Vagina (tissue), 2 donors: ENCODE measurements around the gene NF2. TPM values are rescaled to one million over a fixed set of nuclear protein-coding genes. Genes with fewer than 3 reads are reported as not detected.

Experiments used
- DNase-seq, 2 donors: peaks; one replicate each; pipeline ENCODE4 v3.0.0-alpha.2; 2017; ENCODE audit errors: extremely low spot score in 2 of 2
- H3K27ac ChIP-seq: fragments of 200-600 bp; sonication (generic); one replicate; pipeline ENCODE4 v1.5.1; 2019
- H3K27me3 ChIP-seq: fragments of 200-600 bp; sonication (generic); one replicate; pipeline ENCODE4 v1.5.1; 2019
- H3K36me3 ChIP-seq, 2 donors: fragments of 200-600 bp; sonication (generic); one replicate each; pipeline ENCODE4 v1.5.1; 2017 to 2019
- H3K4me1 ChIP-seq: fragments of 200-600 bp; sonication (generic); one replicate; pipeline ENCODE4 v1.5.1; 2019
- H3K4me3 ChIP-seq, 2 donors: fragments of 200-600 bp; sonication (generic); 1 replicate in 1 of 2; 2 replicates in 1 of 2; pipeline ENCODE4 v1.5.1; 2016 to 2019
- H3K9me3 ChIP-seq: fragments of 200-600 bp; sonication (generic); one replicate; pipeline ENCODE4 v1.5.1; 2019
- POLR2A ChIP-seq, 2 donors: fragments of 450-650 bp; IDR thresholded peaks; one replicate each; pipeline ENCODE4 v1.6.1; 2017; ENCODE audit warnings: antibody characterized with exemption in 2 of 2, mild to moderate bottlenecking in 2 of 2, moderate library complexity in 2 of 2
- POLR2AphosphoS5 ChIP-seq, 2 donors: sonication (generic); formaldehyde crosslinking; IDR thresholded peaks; one replicate each; pipeline ENCODE4 v1.9.0; 2017; ENCODE audit warnings: antibody characterized with exemption in 2 of 2, mild to moderate bottlenecking in 2 of 2, low read depth in 1 of 2; ENCODE audit not compliant: insufficient read depth in 1 of 2
- intact Hi-C: fragments of 100-400 bp; cut with DNase I; formaldehyde crosslinking; loops from one replicate; pipeline ENCODE4 v1.15.1; 2023
- total RNA-seq: library from RNA; depleted of rRNA; stranded (reverse); fragments of >200 nt; gene quantifications from one replicate; pipeline ENCODE4 v1.2.3, GENCODE V29; 2016
- TF ChIP-seq, protein P1 (sequence below), 3 experiments: fragments of 450-650 bp in 2 of 3; fragments of 200-600 bp in 1 of 3; sonication (generic) in 1 of 3; IDR thresholded peaks; one replicate each; pipeline ENCODE4 v1.5.1; 2017 to 2019; ENCODE audit warnings: antibody characterized with exemption in 3 of 3, mild to moderate bottlenecking in 2 of 3, moderate library complexity in 2 of 3

Gene NF2
- total RNA-seq, 1 donor from 2014 or later = 15.7 TPM

DNA sequence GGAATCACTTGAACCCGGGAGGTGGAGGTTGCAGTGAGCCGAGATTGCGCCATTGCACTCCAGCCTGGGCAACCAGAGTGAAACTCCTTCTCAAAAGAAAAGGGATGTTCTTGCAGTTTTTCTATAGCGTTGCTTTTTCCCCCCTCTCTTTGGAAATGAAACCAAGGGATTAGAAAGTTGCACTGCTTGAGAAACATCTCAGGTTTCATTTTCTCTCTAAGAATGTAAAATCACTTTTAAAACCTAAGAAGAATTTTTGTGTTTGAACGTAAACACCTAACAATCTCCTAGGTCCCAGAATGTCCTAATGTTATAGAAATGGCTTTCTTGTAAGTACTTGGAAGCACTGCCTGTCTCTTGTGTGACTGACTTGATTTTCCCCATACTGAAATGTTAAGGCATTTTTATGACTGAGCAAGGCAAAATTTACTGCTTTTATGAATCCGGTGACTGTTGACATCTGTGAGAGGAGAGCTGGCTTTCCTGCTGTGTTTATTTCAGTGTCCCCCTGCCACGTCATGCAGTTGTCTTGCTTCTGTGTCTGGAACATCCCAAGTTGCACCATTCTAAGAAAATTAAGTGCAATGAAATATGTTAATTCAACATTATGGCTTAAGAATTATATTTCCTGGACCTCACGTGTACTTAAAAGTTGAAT lies 37.7 kb downstream of the NF2 start:
- peak in 1 of 2 donors; percentile 20 for TF ChIP-seq POLR2AphosphoS5 (IDR thresholded peaks at IDR 0.05; ENCODE audit: insufficient read depth in 1 of 2, low read depth in 1 of 2)
- TF ChIP-seq POLR2A (IDR thresholded peaks at IDR 0.05) = no peak
- H3K4me1 ChIP-seq = no peaks in the 10 kb centered on the region
- H3K9me3 ChIP-seq = no peaks in the 10 kb centered on the region
- peaks cover 0 to 13% of the 10 kb centered on the region in 2 donors for H3K36me3 ChIP-seq
- H3K4me3 ChIP-seq = no peak overlapping the region
- H3K27me3 ChIP-seq = no peaks in the 10 kb centered on the region
- peak overlapping the region; percentile 39 for H3K27ac ChIP-seq
- no peak for DNase-seq
- intact Hi-C loops = no loop called here

DNA sequence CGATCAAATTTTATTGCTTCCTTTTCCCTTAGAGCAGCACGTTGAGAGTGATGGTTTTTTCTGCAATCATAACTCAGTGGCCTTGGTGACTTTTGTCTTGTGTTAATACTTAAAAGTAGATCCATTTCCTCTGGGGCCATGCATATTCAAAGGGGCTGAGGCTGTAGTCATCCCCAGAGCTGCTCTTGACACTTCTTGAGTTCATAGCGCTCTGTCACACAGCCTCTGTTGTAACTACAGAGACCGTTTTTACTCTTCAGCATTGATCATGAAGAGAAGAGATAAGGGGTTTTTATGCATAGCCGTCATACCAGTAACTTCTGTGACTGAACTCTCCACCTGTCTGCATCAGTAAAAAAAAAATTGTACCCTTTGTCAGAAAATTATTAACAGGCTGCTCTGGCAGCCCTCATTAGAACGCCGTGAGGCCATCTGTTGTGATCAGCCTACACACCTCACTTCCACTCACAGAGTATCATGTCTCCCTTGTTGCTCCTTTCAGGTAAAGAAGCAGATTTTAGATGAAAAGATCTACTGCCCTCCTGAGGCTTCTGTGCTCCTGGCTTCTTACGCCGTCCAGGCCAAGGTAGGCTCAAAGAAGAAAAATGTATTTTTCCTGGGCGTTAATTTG lies 38.4 kb downstream of the NF2 start:
- Histone ChIP-seq H3K27ac (peak overlapping the region; percentile 34), H3K9me3 (no peaks in the 10 kb centered on the region), H3K27me3 (no peaks in the 10 kb centered on the region), H3K36me3 (peaks cover 0 to 13% of the 10 kb centered on the region in 2 donors), H3K4me1 (no peaks in the 10 kb centered on the region), H3K4me3 (no peak overlapping the region)
- intact Hi-C loops = no loop called here
- TF ChIP-seq POLR2AphosphoS5 (IDR thresholded peaks at IDR 0.05; ENCODE audit: insufficient read depth in 1 of 2, low read depth in 1 of 2) (no peak), POLR2A (IDR thresholded peaks at IDR 0.05) (no peak)
- TF ChIP-seq, protein P1, sequence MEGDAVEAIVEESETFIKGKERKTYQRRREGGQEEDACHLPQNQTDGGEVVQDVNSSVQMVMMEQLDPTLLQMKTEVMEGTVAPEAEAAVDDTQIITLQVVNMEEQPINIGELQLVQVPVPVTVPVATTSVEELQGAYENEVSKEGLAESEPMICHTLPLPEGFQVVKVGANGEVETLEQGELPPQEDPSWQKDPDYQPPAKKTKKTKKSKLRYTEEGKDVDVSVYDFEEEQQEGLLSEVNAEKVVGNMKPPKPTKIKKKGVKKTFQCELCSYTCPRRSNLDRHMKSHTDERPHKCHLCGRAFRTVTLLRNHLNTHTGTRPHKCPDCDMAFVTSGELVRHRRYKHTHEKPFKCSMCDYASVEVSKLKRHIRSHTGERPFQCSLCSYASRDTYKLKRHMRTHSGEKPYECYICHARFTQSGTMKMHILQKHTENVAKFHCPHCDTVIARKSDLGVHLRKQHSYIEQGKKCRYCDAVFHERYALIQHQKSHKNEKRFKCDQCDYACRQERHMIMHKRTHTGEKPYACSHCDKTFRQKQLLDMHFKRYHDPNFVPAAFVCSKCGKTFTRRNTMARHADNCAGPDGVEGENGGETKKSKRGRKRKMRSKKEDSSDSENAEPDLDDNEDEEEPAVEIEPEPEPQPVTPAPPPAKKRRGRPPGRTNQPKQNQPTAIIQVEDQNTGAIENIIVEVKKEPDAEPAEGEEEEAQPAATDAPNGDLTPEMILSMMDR (IDR thresholded peaks at IDR 0.05) = no peak
- DNase-seq = no peak

DNA sequence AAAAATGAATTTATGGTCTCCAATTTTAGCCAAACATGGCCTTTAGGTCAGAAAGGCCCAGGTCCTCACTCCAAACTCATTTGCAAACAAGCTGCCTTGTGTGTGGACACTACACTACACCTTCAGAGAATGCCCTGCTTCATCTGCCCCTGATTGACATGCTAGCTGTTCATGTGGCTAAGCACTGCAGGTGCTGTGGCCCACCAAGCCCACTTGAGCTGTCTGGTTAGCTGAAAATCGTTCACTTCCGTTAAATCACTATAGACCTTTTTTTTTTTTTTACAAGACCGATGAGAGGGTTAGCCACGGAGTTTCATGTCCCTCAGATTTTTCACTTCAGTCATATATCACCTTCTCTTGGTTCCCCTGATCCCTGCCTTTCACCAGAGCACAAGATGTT lies 39.3 kb downstream of the NF2 start:
- H3K9me3 ChIP-seq = no peaks in the 10 kb centered on the region
- H3K4me1 ChIP-seq = no peaks in the 10 kb centered on the region
- H3K4me3 ChIP-seq = no peak overlapping the region
- intact Hi-C loops = no loop called here
- TF ChIP-seq POLR2AphosphoS5 (IDR thresholded peaks at IDR 0.05; ENCODE audit: insufficient read depth in 1 of 2, low read depth in 1 of 2) (no peak), POLR2A (IDR thresholded peaks at IDR 0.05) (no peak)
- TF ChIP-seq, protein P1 (IDR thresholded peaks at IDR 0.05) = no peak
- DNase-seq = no peak
- H3K27ac ChIP-seq = no peak overlapping the region
- no peaks in the 10 kb centered on the region for H3K27me3 ChIP-seq
- peaks cover 0 to 12% of the 10 kb centered on the region in 2 donors for H3K36me3 ChIP-seq

DNA sequence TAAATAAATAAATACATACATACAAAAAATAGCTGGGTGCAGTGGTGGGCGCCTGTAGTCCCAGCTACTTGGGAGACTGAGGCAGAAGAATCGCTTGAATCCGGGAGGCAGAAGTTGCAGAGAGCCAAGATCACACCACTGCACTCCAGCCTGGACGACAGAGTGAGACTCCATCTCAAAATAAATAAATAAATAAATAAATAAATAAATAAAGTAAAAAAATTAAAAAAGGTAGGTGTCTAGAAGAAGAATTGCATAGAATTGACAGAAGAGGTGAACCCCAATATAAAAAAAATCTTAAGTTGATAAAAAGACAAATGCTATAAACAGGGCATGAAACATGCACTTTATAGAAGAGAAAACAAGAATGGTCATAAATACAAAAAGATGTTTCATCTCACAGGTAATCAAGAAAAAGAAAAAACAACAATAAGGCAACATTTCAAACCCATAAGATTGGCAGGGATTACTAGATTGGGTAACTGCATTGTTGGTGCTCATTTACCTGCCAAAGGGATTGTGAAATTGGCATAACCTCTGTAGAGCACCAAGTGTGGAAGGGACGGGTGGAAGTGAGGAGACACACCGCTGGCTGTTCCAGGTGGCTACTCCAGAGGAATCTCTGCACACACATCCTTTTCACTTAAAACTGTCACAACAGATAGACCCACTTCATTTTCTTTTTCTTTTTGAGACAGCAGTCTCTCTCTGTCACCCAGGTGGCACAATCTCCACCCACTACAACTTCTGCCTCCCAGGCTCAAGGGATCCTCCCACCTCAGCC lies 44.7 kb downstream of the NF2 start:
- H3K4me3 ChIP-seq = no peak overlapping the region
- H3K27ac ChIP-seq = no peak overlapping the region
- H3K27me3 ChIP-seq = no peaks in the 10 kb centered on the region
- no peaks in the 10 kb centered on the region for H3K4me1 ChIP-seq
- H3K9me3 ChIP-seq = no peaks in the 10 kb centered on the region
- intact Hi-C loops = no loop called here
- TF ChIP-seq POLR2AphosphoS5 (IDR thresholded peaks at IDR 0.05; ENCODE audit: insufficient read depth in 1 of 2, low read depth in 1 of 2) = no peak
- TF ChIP-seq, protein P1 (IDR thresholded peaks at IDR 0.05) = no peak
- TF ChIP-seq POLR2A (IDR thresholded peaks at IDR 0.05) = no peak
- no peak for DNase-seq
- H3K36me3 ChIP-seq = no peaks in the 10 kb centered on the region

DNA sequence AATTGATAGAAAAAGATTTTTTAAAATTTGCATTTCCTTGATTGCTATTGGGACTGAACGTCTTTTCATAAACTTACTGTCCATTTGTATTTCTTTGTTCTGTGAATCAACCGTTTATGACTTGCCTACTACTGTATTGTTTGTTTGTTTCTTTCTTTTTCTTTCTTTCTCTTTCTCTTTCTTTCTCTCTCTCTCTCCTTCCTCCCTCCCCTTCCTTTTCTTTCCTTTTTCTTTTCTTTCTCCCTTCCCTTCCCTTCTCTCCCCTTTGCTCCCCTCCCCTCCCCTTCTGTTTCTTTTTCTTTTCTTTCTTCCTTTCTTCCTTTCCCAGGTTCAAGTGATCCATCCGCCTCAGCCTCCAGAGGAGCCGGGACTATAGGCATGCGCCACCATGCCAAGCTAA lies 46.9 kb downstream of the NF2 start:
- H3K4me3 ChIP-seq = no peak overlapping the region
- DNase-seq = no peak
- no peak overlapping the region for H3K27ac ChIP-seq
- H3K36me3 ChIP-seq = peaks cover 0 to 8% of the 10 kb centered on the region in 2 donors
- H3K9me3 ChIP-seq = no peaks in the 10 kb centered on the region
- H3K4me1 ChIP-seq = no peaks in the 10 kb centered on the region
- no peak for TF ChIP-seq POLR2AphosphoS5 (IDR thresholded peaks at IDR 0.05; ENCODE audit: insufficient read depth in 1 of 2, low read depth in 1 of 2)
- H3K27me3 ChIP-seq = no peaks in the 10 kb centered on the region
- intact Hi-C loops = no loop called here
